MCF 10A (cell line): ENCODE measurements around the gene MAN2A1. TPM values are rescaled to one million over a fixed set of nuclear protein-coding genes. Genes with fewer than 3 reads are reported as not detected.

Experiments
- BruUV-seq: library from RNA; stranded (reverse); fragments of 400-500 nt; replicated peaks from 2 replicates; lab custom pipeline; 2021; lab: Mats Ljungman, UMichigan
- CTCF ChIA-PET: fragments of 300-600 bp; sonication (Branson Sonifier 250); formaldehyde crosslinking; extraction: SDS; loops from one replicate; lab custom pipeline; 2021; ENCODE audit warnings: antibody characterized with exemption, inconsistent platforms; lab: Yijun Ruan, JAX
- POLR2A ChIA-PET: fragments of 300-600, 350-650 bp; sonication (Branson Sonifier 250); formaldehyde crosslinking; extraction: SDS; loops from one replicate; lab custom pipeline; 2020; ENCODE audit warnings: antibody characterized with exemption, inconsistent platforms; lab: Yijun Ruan, JAX
- DNase-seq: peaks from one replicate; pipeline ENCODE4 v3.0.0-alpha.2; 2018; ENCODE audit not compliant: unreplicated experiment
- H3K27ac Mint-ChIP-seq: one replicate; pipeline ENCODE4 v1.8.0; 2022; ENCODE audit warnings: mild to moderate bottlenecking, low read depth, mixed read lengths; ENCODE audit not compliant: unreplicated experiment
- H3K27me3 Mint-ChIP-seq: one replicate; pipeline ENCODE4 v1.8.0; 2022; ENCODE audit warnings: mixed read lengths; ENCODE audit not compliant: insufficient read depth, unreplicated experiment
- H3K36me3 Mint-ChIP-seq: one replicate; pipeline ENCODE4 v1.8.0; 2022; ENCODE audit warnings: mild to moderate bottlenecking, moderate library complexity, mixed read lengths; ENCODE audit not compliant: insufficient read depth, unreplicated experiment
- H3K4me1 Mint-ChIP-seq: one replicate; pipeline ENCODE4 v1.8.0; 2022; ENCODE audit warnings: mixed read lengths; ENCODE audit not compliant: insufficient read depth, unreplicated experiment
- H3K4me3 Mint-ChIP-seq: one replicate; pipeline ENCODE4 v1.8.0; 2022; ENCODE audit warnings: mild to moderate bottlenecking, moderate library complexity, mixed read lengths; ENCODE audit not compliant: unreplicated experiment
- H3K9me3 Mint-ChIP-seq: one replicate; pipeline ENCODE4 v1.8.0; 2022; ENCODE audit warnings: mixed read lengths; ENCODE audit not compliant: unreplicated experiment
- CTCF ChIP-seq: fragments of 200-600 bp; IDR thresholded peaks from one replicate; pipeline ENCODE4 v1.8.0; 2022; ENCODE audit warnings: antibody characterized with exemption, mild to moderate bottlenecking; ENCODE audit not compliant: unreplicated experiment
- intact Hi-C: fragments of 100-400 bp; cut with micrococcal nuclease; formaldehyde crosslinking; loops from 2 replicates; pipeline ENCODE4 v1.14.1; 2022
- total RNA-seq: library from RNA; stranded (reverse); gene quantifications from 2 replicates; pipeline ENCODE4 v1.2.3, GENCODE V29; 2022

MAN2A1 gene
- total RNA-seq, 1 experiment from 2014 or later, result 44.1 TPM

GRCh38 chr5:109695005-109695926 is 5.5 kb downstream of the MAN2A1 start:
- peak overlapping the region; percentile 47 for H3K4me3 Mint-ChIP-seq
- H3K27ac Mint-ChIP-seq, result peak overlapping the region; percentile 82
- DNase-seq, result no peak
- CTCF ChIA-PET, result interaction anchor here (0.5 to 0.6 kb wide), 4 partner anchors 337 to 719 kb away, joined by 3 to 4 read pairs (median 3); no protein-coding TSS in a partner anchor
- POLR2A ChIA-PET, result interaction anchor here (0.7 to 1.1 kb wide), 3 partner anchors 9 to 329 kb away, joined by 3 to 4 read pairs (median 3); no protein-coding TSS in a partner anchor
- H3K9me3 Mint-ChIP-seq, result no peaks in the 10 kb centered on the region
- H3K4me1 Mint-ChIP-seq, result peaks cover 43% of the 10 kb centered on the region
- H3K36me3 Mint-ChIP-seq, result peaks cover 5% of the 10 kb centered on the region
- no TSS peak for BruUV-seq
- intact Hi-C loops, result loop anchor here (10.0 kb wide), 1 partner anchor 720 kb away; no protein-coding TSS in a partner anchor
- no peak for TF ChIP-seq CTCF
- H3K27me3 Mint-ChIP-seq, result no peaks in the 10 kb centered on the region

GRCh38 chr5:109697339-109697738 is 7.6 kb downstream of the MAN2A1 start:
- Mint-ChIP-seq H3K36me3 (peaks cover 5% of the 10 kb centered on the region), H3K4me3 (no peak overlapping the region), H3K4me1 (peaks cover 46% of the 10 kb centered on the region), H3K27me3 (no peaks in the 10 kb centered on the region), H3K9me3 (no peaks in the 10 kb centered on the region), H3K27ac (no peak overlapping the region)
- no peak for TF ChIP-seq CTCF
- ChIA-PET CTCF (no interaction called here), POLR2A (interaction anchor here (1.7 kb wide), 1 partner anchor 8 kb away, joined by 5 read pairs; the partner anchor contains the start of gene MAN2A1)
- BruUV-seq, result no TSS peak
- DNase-seq, result peak; percentile 2
- intact Hi-C loops, result loop anchor here (10.0 kb wide), 1 partner anchor 717 kb away; no protein-coding TSS in a partner anchor

- intact Hi-C loops, result no loop called here
- Mint-ChIP-seq H3K9me3 (no peaks in the 10 kb centered on the region), H3K27ac (peak overlapping the region; percentile 26), H3K4me3 (no peak overlapping the region), H3K27me3 (no peaks in the 10 kb centered on the region), H3K4me1 (peaks cover 24% of the 10 kb centered on the region), H3K36me3 (peaks cover 5% of the 10 kb centered on the region)
- DNase-seq, result no peak
- ChIA-PET CTCF (interaction anchor here (0.6 kb wide), 1 partner anchor 230 kb away, joined by 3 read pairs; no protein-coding TSS in a partner anchor), POLR2A (interaction anchor here (1.2 kb wide), 1 partner anchor 10 kb away, joined by 6 read pairs; the partner anchor contains the start of gene MAN2A1)
- BruUV-seq, result no TSS peak
- no peak for TF ChIP-seq CTCF
These were observed 10.9 kb downstream of the MAN2A1 start for GRCh38 chr5:109700516-109701153.

- intact Hi-C loops, result no loop called here
- DNase-seq, result no peak
- TF ChIP-seq CTCF, result no peak
- no peak overlapping the region for H3K4me3 Mint-ChIP-seq
- H3K9me3 Mint-ChIP-seq, result no peaks in the 10 kb centered on the region
- POLR2A ChIA-PET, result interaction anchor here (1.2 kb wide), 1 partner anchor 11 kb away, joined by 6 read pairs; the partner anchor contains the start of gene MAN2A1
- H3K27ac Mint-ChIP-seq, result peak overlapping the region; percentile 26
- H3K4me1 Mint-ChIP-seq, result peaks cover 22% of the 10 kb centered on the region
- no TSS peak for BruUV-seq
- H3K27me3 Mint-ChIP-seq, result no peaks in the 10 kb centered on the region
- CTCF ChIA-PET, result no interaction called here
- peaks cover 5% of the 10 kb centered on the region for H3K36me3 Mint-ChIP-seq
These were observed 11.5 kb downstream of the MAN2A1 start for GRCh38 chr5:109701252-109701651.
